ENCODE measurements around the gene TMEM116. TPM values are rescaled to one million over a fixed set of nuclear protein-coding genes. Genes with fewer than 3 reads are reported as not detected.

Gene TMEM116
- polyA plus RNA-seq, 4 donors: 29.4 to 38.0 (median 34.3) TPM

GRCh38 chr12:111907740-111908139 lies 105.2 kb downstream of the TMEM116 start:
- no peak for DNase-seq (ENCODE audit: low read depth in 4 of 4, low spot score in 3 of 4)

DNA sequence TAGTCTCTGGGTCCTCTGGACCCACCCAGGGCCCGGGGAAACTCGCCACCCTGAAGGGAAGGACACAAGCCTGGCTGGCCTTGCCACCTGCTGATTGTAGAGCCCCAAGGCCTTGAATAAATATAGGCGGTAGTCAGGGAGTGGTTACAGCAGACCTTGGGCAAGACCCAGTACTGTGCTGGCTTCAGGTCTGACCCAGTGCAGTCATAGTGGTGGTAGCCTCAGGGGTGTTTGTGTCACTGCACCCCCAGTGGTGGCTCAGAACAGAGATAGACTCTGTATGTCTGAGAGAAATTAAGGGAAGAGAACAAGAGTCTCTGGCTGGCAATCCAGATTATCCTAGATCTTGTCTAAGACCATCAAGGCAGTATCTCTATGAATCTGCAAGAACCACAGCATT lies 107.5 kb downstream of the TMEM116 start:
- DNase-seq (ENCODE audit: low read depth in 4 of 4, low spot score in 3 of 4): no peak

GRCh38 chr12:111904446-111904975 lies 108.5 kb downstream of the TMEM116 start:
- DNase-seq (ENCODE audit: low read depth in 4 of 4, low spot score in 3 of 4): no peak

DNA sequence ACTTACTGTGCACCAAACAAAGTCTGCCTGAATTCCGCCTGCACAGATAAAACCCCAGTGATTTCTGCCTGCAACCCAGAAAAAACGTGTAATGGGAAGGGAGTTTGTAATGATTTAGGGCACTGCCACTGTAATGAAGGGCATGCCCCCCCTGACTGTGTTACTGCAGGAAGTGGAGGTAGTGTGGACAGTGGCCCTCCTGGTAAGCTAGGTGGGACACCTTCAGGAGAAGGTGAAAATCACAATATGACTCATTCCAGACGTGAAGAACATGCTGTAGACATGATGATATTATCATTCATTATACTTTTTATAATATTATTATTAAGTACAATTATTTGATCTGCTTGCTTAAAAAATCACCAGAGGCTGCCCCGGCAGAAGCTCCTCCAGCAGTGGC lies 111.8 kb downstream of the TMEM116 start:
- DNase-seq (ENCODE audit: low read depth in 4 of 4, low spot score in 3 of 4): no peak

GRCh38 chr12:111894556-111894955 lies 118.4 kb downstream of the TMEM116 start:
- no peak for DNase-seq (ENCODE audit: low read depth in 4 of 4, low spot score in 3 of 4)

DNA sequence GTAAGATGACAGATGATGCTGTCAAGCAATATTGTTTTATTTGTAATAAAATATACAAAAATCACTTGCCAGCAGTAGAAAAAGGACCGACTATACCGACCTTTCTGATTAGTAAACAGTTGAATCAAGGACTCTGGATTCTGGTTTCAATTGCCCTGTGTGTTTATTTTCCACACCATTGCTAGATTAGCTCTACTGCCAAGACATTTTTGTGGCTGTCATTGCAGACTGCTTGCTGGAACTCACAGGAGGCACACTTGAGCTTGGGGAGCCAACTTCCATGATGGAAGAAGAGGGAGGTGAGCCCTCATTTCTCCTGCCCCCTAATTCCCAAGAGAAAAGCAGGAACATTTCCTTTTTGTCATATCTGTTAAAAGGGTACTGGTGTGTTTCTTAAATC lies 119.7 kb downstream of the TMEM116 start:
- DNase-seq (ENCODE audit: low read depth in 4 of 4, low spot score in 3 of 4): no peak

GRCh38 chr12:111887926-111888745 lies 124.8 kb downstream of the TMEM116 start:
- no peak for DNase-seq (ENCODE audit: low read depth in 4 of 4, low spot score in 3 of 4)

DNA sequence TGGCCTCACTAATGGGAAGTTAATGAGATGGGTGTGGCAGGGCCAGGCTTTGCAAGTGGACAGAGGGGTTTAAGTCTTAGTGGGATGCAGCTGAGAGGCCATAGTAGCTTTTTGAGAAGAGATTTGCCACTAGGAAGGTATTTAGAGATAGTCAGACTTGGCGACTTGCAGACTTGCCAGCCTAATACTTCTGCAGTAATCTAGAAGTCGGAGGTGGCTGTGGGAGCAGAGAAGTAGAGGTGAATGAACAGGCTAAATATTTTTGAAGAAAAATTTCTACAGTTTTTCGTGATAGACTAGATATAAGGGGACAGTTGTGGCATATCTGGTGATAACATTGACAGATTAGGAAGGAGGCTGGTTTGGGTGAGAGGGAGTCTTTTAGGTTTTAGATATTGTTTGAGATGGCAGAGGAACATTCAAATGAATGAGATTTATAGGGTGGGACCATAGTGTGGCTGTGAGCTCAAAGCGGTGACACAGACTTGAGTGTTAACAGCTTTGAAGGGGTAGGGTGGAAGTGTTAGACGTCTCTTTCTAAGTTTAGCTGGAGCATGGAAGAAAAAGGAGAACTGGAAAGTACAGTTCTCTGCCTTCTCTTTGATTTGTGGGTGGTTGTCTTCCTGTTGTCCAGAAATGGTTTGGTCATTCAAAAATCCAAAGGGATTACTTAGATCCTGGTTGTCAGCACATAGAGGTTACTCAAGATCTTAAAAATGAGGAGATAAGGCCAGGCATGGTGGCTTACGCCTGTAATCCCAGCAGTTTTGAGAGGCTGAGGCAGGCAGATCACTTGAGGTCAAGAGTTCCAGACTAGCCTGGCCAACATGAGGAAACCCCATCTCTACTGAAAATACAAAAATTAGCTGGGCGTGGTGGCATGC lies 126.1 kb downstream of the TMEM116 start:
- no peak for DNase-seq (ENCODE audit: low read depth in 4 of 4, low spot score in 3 of 4)

GRCh38 chr12:111881716-111882115 lies 131.2 kb downstream of the TMEM116 start:
- DNase-seq (ENCODE audit: low read depth in 4 of 4, low spot score in 3 of 4): no peak

Other genes starting within 250 kb of the TMEM116 start
- 100 to 1,000 TPM in 3 of 4 donors, 10 to 100 TPM in 1; 89.8 to 115 (median 108) TPM for gene ALDH2, start 246.2 kb downstream of the TMEM116 start, polyA plus RNA-seq (ENCODE audit: insufficient read length in 4 of 4)
- 10 to 100 TPM; 45.8 to 50.7 (median 46.7) TPM for gene MAPKAPK5, start 170.9 kb downstream of the TMEM116 start, polyA plus RNA-seq (ENCODE audit: insufficient read length in 4 of 4)
- 100 to 1,000 TPM; 147 to 176 (median 152) TPM for gene ERP29, start 261 bp upstream of the TMEM116 start, polyA plus RNA-seq (ENCODE audit: insufficient read length in 4 of 4)
- 10 to 100 TPM; 18.7 to 23.8 (median 22.9) TPM for gene NAA25, start 95.6 kb upstream of the TMEM116 start, polyA plus RNA-seq (ENCODE audit: insufficient read length in 4 of 4)
- 10 to 100 TPM; 38.2 to 46.7 (median 41.2) TPM for gene TRAFD1, start 112.4 kb upstream of the TMEM116 start, polyA plus RNA-seq (ENCODE audit: insufficient read length in 4 of 4)

Data from right renal pelvis (tissue), 4 donors.